Uterus (tissue), 2 donors: ENCODE results near the gene NRROS.

Experiments
- POLR2A ChIP-seq, 2 donors: fragments of 450-650 bp; IDR thresholded peaks; one replicate each; pipeline ENCODE4 v1.6.1; 2016; ENCODE audit warnings: antibody characterized with exemption in 2 of 2, mild to moderate bottlenecking in 1 of 2, moderate library complexity in 1 of 2
- TF ChIP-seq, protein P1 (sequence below), 4 experiments: fragments of 200-600 bp in 2 of 4; fragments of 450-650 bp in 2 of 4; sonication (generic) in 2 of 4; IDR thresholded peaks; one replicate each; pipeline ENCODE4 v1.5.1; 2016 to 2019; ENCODE audit warnings: antibody characterized with exemption in 4 of 4, mild to moderate bottlenecking in 2 of 4, moderate library complexity in 1 of 4

DNA sequence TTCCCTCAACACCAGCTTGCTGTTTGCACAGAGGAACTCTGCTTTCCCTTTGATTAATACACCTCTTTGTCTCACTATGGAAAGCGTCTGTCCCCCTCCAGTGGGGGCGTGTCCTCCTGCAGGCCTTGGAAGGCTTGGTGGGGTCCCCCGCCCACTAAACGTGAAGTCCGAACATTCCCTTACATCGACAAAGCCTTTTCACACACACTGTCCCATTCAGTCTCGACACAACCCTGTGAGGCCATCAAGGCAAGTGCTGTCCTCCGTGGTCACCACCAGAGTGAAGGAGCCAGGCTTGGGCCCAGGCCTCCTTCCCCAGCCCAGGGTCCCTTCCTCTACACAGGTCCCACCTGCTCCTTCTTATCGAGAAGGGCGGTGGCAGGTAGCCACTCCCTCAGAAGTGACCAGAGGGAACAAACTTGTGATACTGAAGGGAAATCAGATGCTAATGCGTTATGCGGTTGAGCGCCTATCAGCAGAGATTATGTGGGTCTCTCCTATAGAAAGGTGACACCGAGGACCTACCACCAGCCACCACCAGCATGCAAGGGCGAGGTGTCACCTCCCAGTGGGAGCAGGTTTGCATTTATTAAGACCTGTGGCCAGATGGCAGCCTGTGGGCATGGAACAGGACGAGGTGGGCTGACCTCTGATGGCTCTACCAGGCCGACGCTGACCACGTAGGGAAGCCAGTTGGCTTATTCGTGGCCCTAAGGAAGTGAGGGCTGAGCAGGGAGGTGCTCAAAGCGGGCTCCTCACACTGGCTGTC is 6.6 kb downstream of the NRROS start:
- TF ChIP-seq, protein P1, sequence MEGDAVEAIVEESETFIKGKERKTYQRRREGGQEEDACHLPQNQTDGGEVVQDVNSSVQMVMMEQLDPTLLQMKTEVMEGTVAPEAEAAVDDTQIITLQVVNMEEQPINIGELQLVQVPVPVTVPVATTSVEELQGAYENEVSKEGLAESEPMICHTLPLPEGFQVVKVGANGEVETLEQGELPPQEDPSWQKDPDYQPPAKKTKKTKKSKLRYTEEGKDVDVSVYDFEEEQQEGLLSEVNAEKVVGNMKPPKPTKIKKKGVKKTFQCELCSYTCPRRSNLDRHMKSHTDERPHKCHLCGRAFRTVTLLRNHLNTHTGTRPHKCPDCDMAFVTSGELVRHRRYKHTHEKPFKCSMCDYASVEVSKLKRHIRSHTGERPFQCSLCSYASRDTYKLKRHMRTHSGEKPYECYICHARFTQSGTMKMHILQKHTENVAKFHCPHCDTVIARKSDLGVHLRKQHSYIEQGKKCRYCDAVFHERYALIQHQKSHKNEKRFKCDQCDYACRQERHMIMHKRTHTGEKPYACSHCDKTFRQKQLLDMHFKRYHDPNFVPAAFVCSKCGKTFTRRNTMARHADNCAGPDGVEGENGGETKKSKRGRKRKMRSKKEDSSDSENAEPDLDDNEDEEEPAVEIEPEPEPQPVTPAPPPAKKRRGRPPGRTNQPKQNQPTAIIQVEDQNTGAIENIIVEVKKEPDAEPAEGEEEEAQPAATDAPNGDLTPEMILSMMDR (IDR thresholded peaks at IDR 0.05), result no peak
- TF ChIP-seq POLR2A (IDR thresholded peaks at IDR 0.05), result no peak
